ENCODE results near the gene BLVRA.

The BLVRA gene

GRCh38 chr7:43760861-43761260 is 2.4 kb downstream of the BLVRA start:
- Histone ChIP-seq H3K9me3 (ENCODE audit: control insufficient read depth, low read length) (no peaks in the 10 kb centered on the region), H3K27me3 (replicated peaks; ENCODE audit: control insufficient read depth, insufficient read depth, low read length, poor library complexity, severe bottlenecking) (no peaks in the 10 kb centered on the region)

DNA sequence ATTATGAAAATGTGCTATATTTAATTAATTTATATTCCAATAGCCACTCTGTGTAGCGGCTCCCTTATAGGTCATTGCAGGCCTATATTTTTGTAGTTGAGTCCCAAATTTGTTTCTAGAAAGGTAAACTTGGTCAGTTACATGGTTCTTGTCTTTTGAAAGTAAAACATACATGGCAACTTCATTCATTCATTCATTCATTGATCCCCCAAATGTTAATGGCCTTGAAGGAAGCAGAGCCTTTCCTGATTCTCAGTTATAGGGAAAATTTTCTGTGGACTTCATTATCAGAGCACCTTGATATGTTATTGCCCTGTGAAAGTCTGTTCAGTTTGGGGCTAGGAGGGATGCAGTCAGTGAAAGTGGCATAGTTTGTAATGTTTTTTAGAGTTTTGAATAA is 2.9 kb downstream of the BLVRA start:
- no peak overlapping the region for H3K4me3 ChIP-seq (ENCODE audit: insufficient read depth, low read depth, low read length, poor library complexity, severe bottlenecking)

More at GRCh38 chr7:43760861-43761260, 2.4 kb downstream of the BLVRA start:
- Histone ChIP-seq H3K27ac (ENCODE audit: insufficient read depth, low read length, poor library complexity, severe bottlenecking) (no peak overlapping the region), H3K4me1 (ENCODE audit: control insufficient read depth, insufficient read depth, low read length, poor library complexity, severe bottlenecking) (peaks cover 7% of the 10 kb centered on the region), H3K36me3 (ENCODE audit: control insufficient read depth, insufficient read depth, low read length) (no peaks in the 10 kb centered on the region), H3K4me3 (ENCODE audit: insufficient read depth, low read depth, low read length, poor library complexity, severe bottlenecking) (no peak overlapping the region)
- DNase-seq = no peak

GRCh38 chr7:43761938-43762692 is 3.6 kb downstream of the BLVRA start:
- Histone ChIP-seq H3K4me1 (ENCODE audit: control insufficient read depth, insufficient read depth, low read length, poor library complexity, severe bottlenecking) (peaks cover 7% of the 10 kb centered on the region), H3K9me3 (ENCODE audit: control insufficient read depth, low read length) (no peaks in the 10 kb centered on the region), H3K27ac (ENCODE audit: insufficient read depth, low read length, poor library complexity, severe bottlenecking) (no peak overlapping the region), H3K27me3 (replicated peaks; ENCODE audit: control insufficient read depth, insufficient read depth, low read length, poor library complexity, severe bottlenecking) (no peaks in the 10 kb centered on the region), H3K36me3 (ENCODE audit: control insufficient read depth, insufficient read depth, low read length) (no peaks in the 10 kb centered on the region), H3K4me3 (ENCODE audit: insufficient read depth, low read depth, low read length, poor library complexity, severe bottlenecking) (no peak overlapping the region)
- no peak for DNase-seq

More for the DNA sequence above, 2.9 kb downstream of the BLVRA start:
- no peak overlapping the region for H3K27ac ChIP-seq (ENCODE audit: insufficient read depth, low read length, poor library complexity, severe bottlenecking)
- DNase-seq = no peak
- H3K9me3 ChIP-seq (ENCODE audit: control insufficient read depth, low read length) = no peaks in the 10 kb centered on the region
- H3K36me3 ChIP-seq (ENCODE audit: control insufficient read depth, insufficient read depth, low read length) = no peaks in the 10 kb centered on the region
- H3K27me3 ChIP-seq (replicated peaks; ENCODE audit: control insufficient read depth, insufficient read depth, low read length, poor library complexity, severe bottlenecking) = no peaks in the 10 kb centered on the region
- peaks cover 7% of the 10 kb centered on the region for H3K4me1 ChIP-seq (ENCODE audit: control insufficient read depth, insufficient read depth, low read length, poor library complexity, severe bottlenecking)

DNA sequence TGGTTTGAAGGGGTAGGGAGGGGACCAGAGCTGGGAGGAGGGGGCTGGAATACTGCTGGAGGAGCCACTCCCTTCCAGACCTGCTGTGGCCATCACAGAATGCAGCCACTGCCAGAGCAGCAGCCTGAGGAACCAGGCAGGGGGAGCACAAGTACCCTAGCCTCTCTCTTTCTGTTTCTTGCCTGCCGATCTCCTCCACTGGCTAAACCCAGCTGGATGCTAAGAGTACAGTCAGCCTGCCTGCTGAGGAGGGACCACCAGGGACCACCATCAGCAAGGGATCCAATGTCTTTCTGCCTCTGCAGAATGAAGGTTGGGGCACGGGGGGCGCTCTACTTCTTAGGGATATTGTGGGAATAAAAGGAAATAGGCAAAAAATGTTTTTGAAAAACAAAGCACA is 4.7 kb downstream of the BLVRA start:
- DNase-seq = no peak
- Histone ChIP-seq H3K27ac (ENCODE audit: insufficient read depth, low read length, poor library complexity, severe bottlenecking) (no peak overlapping the region), H3K4me1 (ENCODE audit: control insufficient read depth, insufficient read depth, low read length, poor library complexity, severe bottlenecking) (peaks cover 3% of the 10 kb centered on the region), H3K36me3 (ENCODE audit: control insufficient read depth, insufficient read depth, low read length) (no peaks in the 10 kb centered on the region), H3K9me3 (ENCODE audit: control insufficient read depth, low read length) (no peaks in the 10 kb centered on the region), H3K27me3 (replicated peaks; ENCODE audit: control insufficient read depth, insufficient read depth, low read length, poor library complexity, severe bottlenecking) (no peaks in the 10 kb centered on the region), H3K4me3 (ENCODE audit: insufficient read depth, low read depth, low read length, poor library complexity, severe bottlenecking) (no peak overlapping the region)

- Histone ChIP-seq H3K4me1 (ENCODE audit: control insufficient read depth, insufficient read depth, low read length, poor library complexity, severe bottlenecking) (peaks cover 3% of the 10 kb centered on the region), H3K36me3 (ENCODE audit: control insufficient read depth, insufficient read depth, low read length) (no peaks in the 10 kb centered on the region), H3K27me3 (replicated peaks; ENCODE audit: control insufficient read depth, insufficient read depth, low read length, poor library complexity, severe bottlenecking) (no peaks in the 10 kb centered on the region), H3K9me3 (ENCODE audit: control insufficient read depth, low read length) (no peaks in the 10 kb centered on the region), H3K27ac (ENCODE audit: insufficient read depth, low read length, poor library complexity, severe bottlenecking) (no peak overlapping the region), H3K4me3 (ENCODE audit: insufficient read depth, low read depth, low read length, poor library complexity, severe bottlenecking) (no peak overlapping the region)
- DNase-seq = no peak
These were observed 5.7 kb downstream of the BLVRA start for GRCh38 chr7:43764039-43764761.

- Histone ChIP-seq H3K4me1 (ENCODE audit: control insufficient read depth, insufficient read depth, low read length, poor library complexity, severe bottlenecking) (peaks cover 3% of the 10 kb centered on the region), H3K27ac (ENCODE audit: insufficient read depth, low read length, poor library complexity, severe bottlenecking) (no peak overlapping the region), H3K9me3 (ENCODE audit: control insufficient read depth, low read length) (no peaks in the 10 kb centered on the region), H3K36me3 (ENCODE audit: control insufficient read depth, insufficient read depth, low read length) (no peaks in the 10 kb centered on the region), H3K27me3 (replicated peaks; ENCODE audit: control insufficient read depth, insufficient read depth, low read length, poor library complexity, severe bottlenecking) (no peaks in the 10 kb centered on the region), H3K4me3 (ENCODE audit: insufficient read depth, low read depth, low read length, poor library complexity, severe bottlenecking) (no peak overlapping the region)
- DNase-seq = no peak
These were observed 6.5 kb downstream of the BLVRA start for GRCh38 chr7:43764807-43765491.

DNA sequence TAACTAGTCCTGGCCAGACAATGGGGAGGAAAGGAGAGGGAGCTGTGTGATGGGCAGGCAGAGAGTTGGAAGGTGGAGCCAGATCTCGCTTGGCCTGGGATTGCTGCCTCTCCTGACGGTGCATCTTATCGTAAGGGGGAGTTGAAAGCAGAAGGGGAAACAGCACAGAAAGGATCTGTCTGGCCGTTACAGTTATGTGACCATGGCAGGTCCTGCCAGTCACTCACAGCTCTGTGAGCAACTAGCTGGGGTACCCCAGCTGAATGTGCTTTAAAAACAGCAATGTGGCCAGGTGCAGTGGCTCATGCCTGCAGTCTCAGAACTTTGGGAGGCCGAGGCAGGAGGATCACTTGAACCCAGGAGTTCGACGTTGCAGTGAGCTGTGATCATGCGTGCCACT is 8.1 kb downstream of the BLVRA start:
- DNase-seq = no peak
- Histone ChIP-seq H3K9me3 (ENCODE audit: control insufficient read depth, low read length) (no peaks in the 10 kb centered on the region), H3K36me3 (ENCODE audit: control insufficient read depth, insufficient read depth, low read length) (no peaks in the 10 kb centered on the region), H3K27me3 (replicated peaks; ENCODE audit: control insufficient read depth, insufficient read depth, low read length, poor library complexity, severe bottlenecking) (no peaks in the 10 kb centered on the region), H3K4me3 (ENCODE audit: insufficient read depth, low read depth, low read length, poor library complexity, severe bottlenecking) (no peak overlapping the region), H3K4me1 (ENCODE audit: control insufficient read depth, insufficient read depth, low read length, poor library complexity, severe bottlenecking) (peaks cover 3% of the 10 kb centered on the region), H3K27ac (ENCODE audit: insufficient read depth, low read length, poor library complexity, severe bottlenecking) (no peak overlapping the region)

- H3K27me3 ChIP-seq (replicated peaks; ENCODE audit: control insufficient read depth, insufficient read depth, low read length, poor library complexity, severe bottlenecking) = no peaks in the 10 kb centered on the region
- no peak overlapping the region for H3K27ac ChIP-seq (ENCODE audit: insufficient read depth, low read length, poor library complexity, severe bottlenecking)
- no peak overlapping the region for H3K4me3 ChIP-seq (ENCODE audit: insufficient read depth, low read depth, low read length, poor library complexity, severe bottlenecking)
- peaks cover 3% of the 10 kb centered on the region for H3K4me1 ChIP-seq (ENCODE audit: control insufficient read depth, insufficient read depth, low read length, poor library complexity, severe bottlenecking)
- H3K9me3 ChIP-seq (ENCODE audit: control insufficient read depth, low read length) = no peaks in the 10 kb centered on the region
- H3K36me3 ChIP-seq (ENCODE audit: control insufficient read depth, insufficient read depth, low read length) = no peaks in the 10 kb centered on the region
- DNase-seq = no peak
These were observed 8.8 kb downstream of the BLVRA start for GRCh38 chr7:43767311-43767710.

- peaks cover 3% of the 10 kb centered on the region for H3K4me1 ChIP-seq (ENCODE audit: control insufficient read depth, insufficient read depth, low read length, poor library complexity, severe bottlenecking)
- no peaks in the 10 kb centered on the region for H3K9me3 ChIP-seq (ENCODE audit: control insufficient read depth, low read length)
- DNase-seq = no peak
- no peak overlapping the region for H3K4me3 ChIP-seq (ENCODE audit: insufficient read depth, low read depth, low read length, poor library complexity, severe bottlenecking)
- no peak overlapping the region for H3K27ac ChIP-seq (ENCODE audit: insufficient read depth, low read length, poor library complexity, severe bottlenecking)
- H3K36me3 ChIP-seq (ENCODE audit: control insufficient read depth, insufficient read depth, low read length) = no peaks in the 10 kb centered on the region
- no peaks in the 10 kb centered on the region for H3K27me3 ChIP-seq (replicated peaks; ENCODE audit: control insufficient read depth, insufficient read depth, low read length, poor library complexity, severe bottlenecking)
These were observed 9.9 kb downstream of the BLVRA start for GRCh38 chr7:43768201-43768886.

All from effector memory CD4-positive, alpha-beta T cell (primary cell).